ENCODE data around the gene NUDT2.

DNA sequence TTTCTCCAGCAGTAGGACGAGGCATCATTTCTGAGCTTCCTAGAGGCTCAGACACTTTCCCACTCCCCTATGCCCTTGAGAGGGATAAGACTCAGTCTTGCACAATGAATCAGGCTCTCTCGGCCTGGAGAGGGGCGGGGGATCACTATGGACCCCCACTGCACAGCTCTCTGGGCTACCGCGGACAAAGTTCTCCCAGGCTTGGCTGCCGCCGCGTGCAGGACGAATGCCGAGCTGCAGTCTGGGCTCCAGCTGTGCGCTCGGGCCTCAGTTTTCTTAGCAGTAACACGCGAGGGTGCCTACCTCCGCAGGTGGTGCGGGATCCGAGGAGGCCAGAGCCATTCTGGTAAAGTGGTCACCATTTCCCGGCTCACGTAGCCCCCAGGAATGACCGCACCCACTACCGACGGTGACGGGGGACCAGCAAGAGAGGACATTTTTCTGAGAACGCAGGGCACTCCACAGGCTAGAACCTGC, 50.7 kb downstream of the NUDT2 start:
- TF ChIP-seq CTCF (IDR thresholded peaks at IDR 0.05; ENCODE audit: insufficient read depth, low read depth, low read length) = no peak
- no peak for TF ChIP-seq EZH2 (IDR thresholded peaks at IDR 0.05; ENCODE audit: insufficient read depth, low read length)
